ENCODE data around the gene EPX.

- TF ChIP-seq CTCF (IDR thresholded peaks at IDR 0.05) (no peak), POLR2A (IDR thresholded peaks at IDR 0.05) (no peak)
Measured at GRCh38 chr17:58144801-58145200, 47.7 kb upstream of the EPX start.
